IMR-90 (cell line): ENCODE results near the gene COL4A1. TPM values are rescaled to one million over a fixed set of nuclear protein-coding genes. Genes with fewer than 3 reads are reported as not detected.

Experiments used
- BHLHE40 ChIP-seq: fragments of 150-350 bp; IDR thresholded peaks from 2 replicates; pipeline ENCODE4 v1.6.1; 2016; ENCODE audit warnings: mild to moderate bottlenecking, low read depth, low read length
- MAZ ChIP-seq: IDR thresholded peaks from 2 replicates; pipeline ENCODE4 v1.6.1; 2012; ENCODE audit warnings: low read depth, mild to moderate bottlenecking, low read length, improper control_type of control experiment, moderate library complexity, borderline replicate concordance
- polyA plus RNA-seq, 3 experiments: library from polyadenylated mRNA; depleted of rRNA; stranded (reverse); fragments of >200 nt; gene quantifications; 2 replicates each; pipeline ENCODE4 v1.2.3, GENCODE V29; 2012; ENCODE audit warnings: low replicate concordance in 1 of 3
- total RNA-seq: library from RNA; depleted of rRNA; stranded (reverse); fragments of >200 nt; gene quantifications from 2 replicates; pipeline ENCODE4 v1.2.3, GENCODE V29; 2012
- TF ChIP-seq, protein P1 (sequence below): conservative IDR thresholded peaks from 2 replicates; pipeline ENCODE4 v1.5.1; 2012; ENCODE audit warnings: mild to moderate bottlenecking, low read depth, low read length, improper control_type of control experiment

The COL4A1 gene
- total and polyA plus RNA-seq, 2 of the 4 experiments (the other 2 are of a cell fraction): 230 to 337 TPM

GRCh38 chr13:110328573-110328972 is 21.6 kb upstream of the COL4A1 start (continued):
- TF ChIP-seq, protein P1, sequence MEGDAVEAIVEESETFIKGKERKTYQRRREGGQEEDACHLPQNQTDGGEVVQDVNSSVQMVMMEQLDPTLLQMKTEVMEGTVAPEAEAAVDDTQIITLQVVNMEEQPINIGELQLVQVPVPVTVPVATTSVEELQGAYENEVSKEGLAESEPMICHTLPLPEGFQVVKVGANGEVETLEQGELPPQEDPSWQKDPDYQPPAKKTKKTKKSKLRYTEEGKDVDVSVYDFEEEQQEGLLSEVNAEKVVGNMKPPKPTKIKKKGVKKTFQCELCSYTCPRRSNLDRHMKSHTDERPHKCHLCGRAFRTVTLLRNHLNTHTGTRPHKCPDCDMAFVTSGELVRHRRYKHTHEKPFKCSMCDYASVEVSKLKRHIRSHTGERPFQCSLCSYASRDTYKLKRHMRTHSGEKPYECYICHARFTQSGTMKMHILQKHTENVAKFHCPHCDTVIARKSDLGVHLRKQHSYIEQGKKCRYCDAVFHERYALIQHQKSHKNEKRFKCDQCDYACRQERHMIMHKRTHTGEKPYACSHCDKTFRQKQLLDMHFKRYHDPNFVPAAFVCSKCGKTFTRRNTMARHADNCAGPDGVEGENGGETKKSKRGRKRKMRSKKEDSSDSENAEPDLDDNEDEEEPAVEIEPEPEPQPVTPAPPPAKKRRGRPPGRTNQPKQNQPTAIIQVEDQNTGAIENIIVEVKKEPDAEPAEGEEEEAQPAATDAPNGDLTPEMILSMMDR: no peak
- TF ChIP-seq BHLHE40: no peak
- no peak for TF ChIP-seq MAZ
